Naive thymus-derived CD4-positive, alpha-beta T cell (primary cell): ENCODE data around the gene CRYBA4. TPM values are rescaled to one million over a fixed set of nuclear protein-coding genes. Genes with fewer than 3 reads are reported as not detected.

Source experiments
- ATAC-seq: fragments of 150-1000 bp; cut with Tn5 transposase; 2 replicates; pipeline ENCODE4 v1.10.0; 2021; ENCODE audit warnings: mild to moderate bottlenecking, moderate library complexity
- CTCF ChIA-PET: fragments of 350-600 bp; sonication (Branson Sonifier 250); formaldehyde crosslinking; loops from one replicate; lab custom pipeline; 2021; ENCODE audit warnings: antibody characterized with exemption; lab: Charles Lee
- POLR2A ChIA-PET: fragments of 350-600 bp; sonication (Branson Sonifier 250); formaldehyde crosslinking; loops from one replicate; lab custom pipeline; 2021; ENCODE audit warnings: antibody characterized with exemption, inconsistent platforms; lab: Charles Lee
- DNase-seq, 9 donors: peaks; one replicate each; pipeline versions ENCODE4 v3.0.0 to v3.0.0-alpha.2; 2020 to 2022; ENCODE audit warnings: mixed read lengths in 1 of 9
- H3K27ac ChIP-seq: one replicate; pipeline ENCODE4 v1.7.0; 2013; ENCODE audit warnings: mild to moderate bottlenecking, low read depth, low read length, moderate library complexity
- H3K27me3 ChIP-seq, 2 donors: one replicate each; pipeline ENCODE4 v1.7.0; 2013; ENCODE audit warnings: low read length in 2 of 2, mild to moderate bottlenecking in 2 of 2, moderate library complexity in 2 of 2; ENCODE audit not compliant: control insufficient read depth in 2 of 2, insufficient read depth in 2 of 2
- H3K36me3 ChIP-seq, 3 experiments: 1 replicate in 2 of 3; 2 replicates in 1 of 3; pipeline ENCODE4 v1.7.0; 2013; ENCODE audit warnings: low read length in 3 of 3, mild to moderate bottlenecking in 3 of 3, moderate library complexity in 1 of 3; ENCODE audit not compliant: insufficient read depth in 3 of 3, control insufficient read depth in 2 of 3
- H3K4me1 ChIP-seq, 2 donors: one replicate each; pipeline ENCODE4 v1.7.0; 2013; ENCODE audit warnings: low read length in 2 of 2, mild to moderate bottlenecking in 2 of 2, moderate library complexity in 1 of 2; ENCODE audit not compliant: control insufficient read depth in 2 of 2, insufficient read depth in 2 of 2
- H3K4me3 ChIP-seq: 2 replicates; pipeline ENCODE4 v1.7.0; 2013; ENCODE audit warnings: mild to moderate bottlenecking, low read length
- H3K9me3 ChIP-seq, 3 experiments: 1 replicate in 2 of 3; 2 replicates in 1 of 3; pipeline ENCODE4 v1.7.0; 2013; ENCODE audit warnings: low read length in 3 of 3; ENCODE audit not compliant: control insufficient read depth in 2 of 3
- H3K27ac Mint-ChIP-seq, 9 donors: one replicate each; pipeline ENCODE4 v1.8.0; 2020 to 2022; ENCODE audit warnings: mixed read lengths in 9 of 9, mild to moderate bottlenecking in 8 of 9, moderate library complexity in 5 of 9, inconsistent platforms in 2 of 9
- H3K27me3 Mint-ChIP-seq, 5 donors: one replicate each; pipeline ENCODE4 v1.8.0; 2021 to 2022; ENCODE audit warnings: mixed read lengths in 5 of 5, mild to moderate bottlenecking in 1 of 5
- H3K36me3 Mint-ChIP-seq, 5 donors: one replicate each; pipeline ENCODE4 v1.8.0; 2020 to 2022; ENCODE audit warnings: mixed read lengths in 5 of 5, mild to moderate bottlenecking in 3 of 5, inconsistent platforms in 1 of 5
- H3K4me1 Mint-ChIP-seq, 7 donors: one replicate each; pipeline ENCODE4 v1.8.0; 2020 to 2022; ENCODE audit warnings: mixed read lengths in 7 of 7, mild to moderate bottlenecking in 3 of 7, inconsistent platforms in 1 of 7
- H3K4me3 Mint-ChIP-seq, 10 donors: one replicate each; pipeline ENCODE4 v1.8.0; 2020 to 2022; ENCODE audit warnings: mild to moderate bottlenecking in 10 of 10, mixed read lengths in 10 of 10, moderate library complexity in 6 of 10, inconsistent platforms in 2 of 10
- H3K9me3 Mint-ChIP-seq, 11 donors: one replicate each; pipeline ENCODE4 v1.8.0; 2020 to 2022; ENCODE audit warnings: mixed read lengths in 11 of 11, mild to moderate bottlenecking in 4 of 11, inconsistent platforms in 1 of 11, moderate library complexity in 1 of 11
- intact Hi-C, 2 donors: fragments of 100-400 bp; cut with micrococcal nuclease; formaldehyde crosslinking; loops; one replicate each; pipeline ENCODE4 v1.15.1; 2023
- polyA plus RNA-seq, 2 donors: library from polyadenylated mRNA; unstranded; fragments of 300-500 nt; fragmentation: Illumina TruSeq; gene quantifications; one replicate each; pipeline ENCODE4 v1.2.3, GENCODE V29; 2021
- total RNA-seq, 6 experiments: library from RNA in 5 of 6; stranded (reverse) in 5 of 6; gene quantifications; 1 replicate in 5 of 6; 2 replicates in 1 of 6; pipeline ENCODE4 v1.2.3 and lab custom pipeline; 2021 to 2026

Gene CRYBA4
- total and polyA plus RNA-seq, 7 experiments from 2014 or later = not detected

- Histone ChIP-seq H3K27ac (no peak overlapping the region), H3K9me3 (no peaks in the 10 kb centered on the region), H3K36me3 (no peaks in the 10 kb centered on the region), H3K27me3 (no peaks in the 10 kb centered on the region), H3K4me1 (no peaks in the 10 kb centered on the region), H3K4me3 (no peak overlapping the region)
- peaks cover 0 to 20% (median 7%) of the 10 kb centered on the region in 5 donors for H3K27me3 Mint-ChIP-seq
- H3K27ac Mint-ChIP-seq = peak overlapping the region in 2 of 9 donors; percentile 23 to 53
- no peak overlapping the region for H3K4me3 Mint-ChIP-seq
- intact Hi-C loops = no loop called here
- ATAC-seq (no peak), DNase-seq (no peak)
- CTCF ChIA-PET = no interaction called here
- H3K4me1 Mint-ChIP-seq = peaks cover 0 to 25% (median 0%) of the 10 kb centered on the region in 7 donors
- POLR2A ChIA-PET = no interaction called here
- H3K36me3 Mint-ChIP-seq = no peaks in the 10 kb centered on the region
- no peaks in the 10 kb centered on the region for H3K9me3 Mint-ChIP-seq
Observed at GRCh38 chr22:26616650-26617049, 5.1 kb upstream of the CRYBA4 start.

DNA sequence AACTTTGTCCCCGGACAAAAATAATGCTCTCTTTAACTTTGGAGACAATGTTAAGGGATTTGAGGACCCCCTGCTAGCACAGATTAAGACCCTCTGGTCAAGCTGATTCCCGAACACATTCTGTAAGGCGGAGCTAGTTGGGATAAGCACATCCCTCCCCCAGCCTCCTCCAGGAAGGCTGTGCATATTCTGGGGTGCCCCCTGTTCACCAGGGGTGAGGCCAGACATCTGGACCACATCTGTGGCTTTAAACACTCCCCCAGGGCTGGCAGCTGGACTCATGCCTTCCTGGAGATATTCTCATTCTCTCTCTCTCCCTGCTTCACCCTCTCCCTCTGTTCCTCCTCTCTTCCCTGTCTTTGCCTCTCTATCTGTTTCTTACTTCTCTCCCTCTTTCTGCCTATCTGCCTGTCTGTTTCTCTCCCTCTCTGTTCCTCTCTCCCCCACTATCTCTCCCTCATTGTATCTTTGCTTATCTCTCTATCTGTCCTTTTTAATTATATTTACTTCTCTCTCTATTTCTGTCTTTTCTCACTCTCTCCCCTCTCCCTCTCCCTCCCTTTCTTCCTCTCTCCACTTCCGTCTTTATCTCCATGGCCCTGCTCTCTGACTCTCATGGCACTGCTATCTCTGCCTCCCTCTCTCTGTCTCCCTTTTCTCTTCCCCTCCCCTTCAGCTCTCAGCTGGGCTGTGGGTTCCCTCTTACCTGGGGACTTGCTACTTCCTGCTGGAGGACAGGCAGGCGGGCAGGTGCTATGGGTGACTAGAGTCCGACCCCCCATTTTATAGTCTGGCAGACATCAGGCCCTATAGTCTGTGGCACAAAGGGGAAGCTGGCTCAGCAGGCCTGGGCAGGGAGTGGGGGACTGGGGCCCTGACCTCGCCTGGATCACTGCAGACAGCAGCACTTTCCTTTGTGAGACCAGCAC lies 4.2 kb upstream of the CRYBA4 start, which contains the start of gene CRYBB1:
CRYBB1 (minus strand) TSS at position 757 of the 929 bp plus-strand sequence. CDS start 1,708 bp downstream, outside the sequence.
- DNase-seq = no peak
- H3K4me3 ChIP-seq = no peak within 1 kb of the TSS
- Mint-ChIP-seq H3K9me3 (no peaks in the 10 kb centered on the region), H3K27ac (peak within 1 kb of the TSS in 3 of 9 donors; percentile 23 to 60 (median 53)), H3K4me1 (peaks cover 0 to 25% (median 0%) of the 10 kb centered on the region in 7 donors), H3K4me3 (no peak within 1 kb of the TSS), H3K27me3 (peaks cover 0 to 19% (median 7%) of the 10 kb centered on the region in 5 donors), H3K36me3 (no peaks in the 10 kb centered on the region)
- H3K9me3 ChIP-seq = no peaks in the 10 kb centered on the region
- no peaks in the 10 kb centered on the region for H3K27me3 ChIP-seq
- H3K4me1 ChIP-seq = no peaks in the 10 kb centered on the region
- intact Hi-C loops = no loop called here
- H3K27ac ChIP-seq = no peak within 1 kb of the TSS
- CTCF ChIA-PET = no interaction called here
- no peaks in the 10 kb centered on the region for H3K36me3 ChIP-seq
- ATAC-seq = peak; percentile 52
- POLR2A ChIA-PET = no interaction called here

- peaks cover 0 to 14% (median 0%) of the 10 kb centered on the region in 5 donors for H3K27me3 Mint-ChIP-seq
- intact Hi-C loops = no loop called here
- ChIA-PET POLR2A (no interaction called here), CTCF (no interaction called here)
- Histone ChIP-seq H3K9me3 (no peaks in the 10 kb centered on the region), H3K27me3 (no peaks in the 10 kb centered on the region), H3K36me3 (no peaks in the 10 kb centered on the region), H3K4me1 (no peaks in the 10 kb centered on the region), H3K27ac (no peak overlapping the region), H3K4me3 (no peak overlapping the region)
- H3K27ac Mint-ChIP-seq = no peak overlapping the region
- no peak for DNase-seq
- no peaks in the 10 kb centered on the region for H3K36me3 Mint-ChIP-seq
- H3K4me1 Mint-ChIP-seq = peaks cover 0 to 24% (median 0%) of the 10 kb centered on the region in 7 donors
- peaks cover 0 to 4% (median 0%) of the 10 kb centered on the region in 11 donors for H3K9me3 Mint-ChIP-seq
- no peak for ATAC-seq
- H3K4me3 Mint-ChIP-seq = no peak overlapping the region
Observed at GRCh38 chr22:26618455-26618854, 3.3 kb upstream of the CRYBA4 start.

DNA sequence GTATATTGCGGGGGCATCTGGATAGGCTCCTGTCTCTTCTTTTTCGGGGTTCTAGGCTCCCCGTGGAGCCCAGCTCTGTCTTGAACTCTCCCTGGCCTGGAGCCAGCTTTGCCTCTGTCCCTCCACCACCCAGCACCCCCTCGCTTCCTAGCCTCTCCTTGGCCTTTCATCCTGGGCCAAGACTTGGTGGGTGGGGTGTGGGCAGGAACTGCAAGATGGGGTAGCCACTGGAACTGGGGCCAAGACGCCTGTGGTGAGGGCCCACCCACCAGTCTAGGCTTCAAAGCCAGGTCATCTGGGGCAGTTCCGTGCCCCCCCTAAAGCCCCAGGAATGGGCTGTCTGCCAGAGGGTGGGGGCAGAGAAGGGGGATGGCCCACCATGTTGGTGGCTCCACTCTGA lies 2.3 kb upstream of the CRYBA4 start:
- ChIA-PET POLR2A (no interaction called here), CTCF (no interaction called here)
- no peaks in the 10 kb centered on the region for H3K36me3 ChIP-seq
- Mint-ChIP-seq H3K27me3 (peaks cover 0 to 10% (median 0%) of the 10 kb centered on the region in 5 donors), H3K9me3 (peaks cover 0 to 10% (median 0%) of the 10 kb centered on the region in 11 donors), H3K27ac (no peak overlapping the region), H3K4me1 (peaks cover 0 to 23% (median 0%) of the 10 kb centered on the region in 7 donors), H3K4me3 (no peak overlapping the region), H3K36me3 (no peaks in the 10 kb centered on the region)
- no peaks in the 10 kb centered on the region for H3K27me3 ChIP-seq
- no peaks in the 10 kb centered on the region for H3K9me3 ChIP-seq
- H3K4me1 ChIP-seq = no peaks in the 10 kb centered on the region
- no peak overlapping the region for H3K4me3 ChIP-seq
- intact Hi-C loops = no loop called here
- no peak overlapping the region for H3K27ac ChIP-seq
- ATAC-seq (no peak), DNase-seq (no peak)

DNA sequence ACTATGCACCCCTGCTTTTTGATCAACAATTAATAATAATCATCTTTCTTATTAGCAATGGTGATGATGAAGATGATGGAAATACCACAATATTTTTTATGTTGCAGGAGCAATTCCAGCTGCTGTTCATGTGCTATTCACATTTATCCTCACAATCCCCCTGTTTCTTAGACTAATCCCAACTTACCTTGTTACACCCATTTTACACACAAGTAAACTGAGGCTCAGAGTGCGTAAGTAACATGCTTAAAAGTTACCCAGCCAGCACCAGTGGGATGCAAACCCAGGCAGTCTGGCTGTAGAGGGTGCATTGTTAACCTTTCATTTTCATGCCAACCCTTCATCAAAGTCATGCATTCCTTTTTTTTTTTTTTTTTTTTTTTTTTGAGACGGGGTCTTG lies 1.6 kb upstream of the CRYBA4 start:
- Mint-ChIP-seq H3K4me3 (no peak overlapping the region), H3K36me3 (no peaks in the 10 kb centered on the region), H3K9me3 (peaks cover 0 to 12% (median 0%) of the 10 kb centered on the region in 11 donors), H3K4me1 (peaks cover 0 to 21% (median 0%) of the 10 kb centered on the region in 7 donors), H3K27me3 (peaks cover 0 to 10% (median 0%) of the 10 kb centered on the region in 5 donors), H3K27ac (peak overlapping the region in 1 of 9 donors; percentile 25)
- H3K4me1 ChIP-seq = no peaks in the 10 kb centered on the region
- H3K36me3 ChIP-seq = no peaks in the 10 kb centered on the region
- H3K27ac ChIP-seq = no peak overlapping the region
- no peaks in the 10 kb centered on the region for H3K27me3 ChIP-seq
- intact Hi-C loops = no loop called here
- H3K4me3 ChIP-seq = no peak overlapping the region
- no peak for DNase-seq
- POLR2A ChIA-PET = no interaction called here
- no peaks in the 10 kb centered on the region for H3K9me3 ChIP-seq
- CTCF ChIA-PET = no interaction called here
- ATAC-seq = no peak

DNA sequence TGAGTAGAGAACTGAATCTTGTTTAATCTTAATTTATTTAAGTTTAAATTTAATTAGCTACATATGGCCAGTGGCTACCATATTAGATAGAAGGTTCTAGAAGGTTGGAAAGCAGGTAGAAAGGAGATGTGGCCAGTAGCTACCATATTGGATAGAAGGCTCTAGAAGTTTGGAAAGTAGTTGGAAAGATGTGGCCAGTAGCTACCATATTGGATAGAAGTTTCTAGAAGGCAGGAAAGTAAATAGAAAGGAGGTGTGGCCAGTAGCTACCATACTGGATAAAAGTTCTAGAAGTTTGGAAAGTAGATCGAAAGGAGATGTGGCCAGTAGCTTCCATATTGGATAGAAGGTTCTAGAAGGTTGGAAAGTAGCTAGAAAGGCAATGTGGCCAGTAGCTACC lies 2.2 kb downstream of the CRYBA4 start:
- Histone ChIP-seq H3K9me3 (no peaks in the 10 kb centered on the region), H3K4me1 (peaks cover 0 to 8% of the 10 kb centered on the region in 2 donors), H3K4me3 (no peak overlapping the region), H3K27ac (no peak overlapping the region), H3K36me3 (no peaks in the 10 kb centered on the region), H3K27me3 (no peaks in the 10 kb centered on the region)
- no peak overlapping the region for H3K4me3 Mint-ChIP-seq
- H3K9me3 Mint-ChIP-seq = peaks cover 0 to 12% (median 0%) of the 10 kb centered on the region in 11 donors
- intact Hi-C loops = no loop called here
- ChIA-PET CTCF (no interaction called here), POLR2A (no interaction called here)
- H3K36me3 Mint-ChIP-seq = no peaks in the 10 kb centered on the region
- H3K27me3 Mint-ChIP-seq = peaks cover 0 to 7% (median 0%) of the 10 kb centered on the region in 5 donors
- DNase-seq = no peak
- no peak for ATAC-seq
- peaks cover 0 to 18% (median 5%) of the 10 kb centered on the region in 7 donors for H3K4me1 Mint-ChIP-seq
- no peak overlapping the region for H3K27ac Mint-ChIP-seq
